Measurements from ENCODE around the gene JPT1. TPM values are rescaled to one million over a fixed set of nuclear protein-coding genes. Genes with fewer than 3 reads are reported as not detected.
"Not testable (repeated sequence)": the region's sequence is repeated elsewhere in the genome, so short reads cannot be mapped to it uniquely, and the experiment has no call there.

JPT1 gene
- total RNA-seq, 3 donors from 2014 or later = 9.9 to 30.5 (median 24.9) TPM

- no peaks in the 10 kb centered on the region for H3K9me3 ChIP-seq
- no peaks in the 10 kb centered on the region for H3K36me3 ChIP-seq
- no peaks in the 10 kb centered on the region for H3K4me1 ChIP-seq
- H3K4me3 ChIP-seq = no peak overlapping the region
- intact Hi-C loops (cut with DNase I; ENCODE audit: low total_unique reads) = no loop called here
- H3K27me3 ChIP-seq = no peaks in the 10 kb centered on the region
- no peak for DNase-seq (ENCODE audit: low spot score in 2 of 2)
- TF ChIP-seq CTCF (IDR thresholded peaks at IDR 0.05) (no peak), POLR2A (IDR thresholded peaks at IDR 0.05) (no peak), POLR2AphosphoS5 (IDR thresholded peaks at IDR 0.05) (no peak)
- H3K27ac ChIP-seq = no peak overlapping the region
Measured at GRCh38 chr17:75159196-75160031, 5.1 kb upstream of the JPT1 start.

DNA sequence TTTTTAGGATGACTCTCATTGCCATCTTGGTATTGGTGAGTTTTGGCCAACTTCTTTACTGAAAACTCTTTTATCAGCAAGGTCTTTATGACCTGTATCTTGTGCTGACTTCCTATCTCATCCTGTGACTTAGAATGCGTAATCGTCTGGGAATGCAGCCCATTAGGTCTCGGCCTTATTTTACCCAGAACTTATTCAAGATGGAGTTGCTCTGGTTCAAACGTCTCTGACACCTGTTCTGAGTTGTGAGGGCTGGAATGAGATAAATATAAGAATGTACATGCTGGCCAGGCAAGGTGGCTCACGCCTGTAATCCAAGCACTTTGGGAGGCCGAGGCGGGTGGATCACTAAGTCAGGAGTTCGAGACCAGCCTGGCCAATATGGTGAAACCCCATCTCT, 4.2 kb upstream of the JPT1 start:
- H3K36me3 ChIP-seq; H3K4me1 ChIP-seq; H3K27ac ChIP-seq; H3K9me3 ChIP-seq; DNase-seq (ENCODE audit: low spot score in 2 of 2); intact Hi-C loops (cut with DNase I; ENCODE audit: low total_unique reads); H3K4me3 ChIP-seq; H3K27me3 ChIP-seq: not testable (repeated sequence)

DNA sequence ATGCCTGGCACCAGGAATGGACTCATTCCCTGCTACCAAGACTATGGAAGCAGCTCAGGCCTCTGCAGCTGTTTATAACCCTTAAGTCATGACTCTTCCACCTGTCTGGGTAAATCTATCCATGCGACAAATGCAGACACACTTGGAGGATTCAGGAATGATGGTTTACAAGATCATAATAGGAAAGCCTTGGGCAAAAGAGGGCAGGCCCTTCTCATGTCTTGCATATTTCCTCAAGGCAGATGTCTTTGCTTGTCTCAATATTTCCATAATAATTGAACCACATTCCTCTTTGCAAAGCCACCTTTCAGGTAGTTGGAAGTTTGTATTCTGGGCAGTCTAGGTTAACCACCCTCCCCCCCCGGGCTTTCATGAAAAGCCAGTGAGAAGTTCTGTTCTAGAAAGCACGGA, 884 bp upstream of the JPT1 start:
- intact Hi-C loops (cut with DNase I; ENCODE audit: low total_unique reads) = no loop called here
- H3K4me3 ChIP-seq = peak overlapping the region in 1 of 3 donors; percentile 92

DNA sequence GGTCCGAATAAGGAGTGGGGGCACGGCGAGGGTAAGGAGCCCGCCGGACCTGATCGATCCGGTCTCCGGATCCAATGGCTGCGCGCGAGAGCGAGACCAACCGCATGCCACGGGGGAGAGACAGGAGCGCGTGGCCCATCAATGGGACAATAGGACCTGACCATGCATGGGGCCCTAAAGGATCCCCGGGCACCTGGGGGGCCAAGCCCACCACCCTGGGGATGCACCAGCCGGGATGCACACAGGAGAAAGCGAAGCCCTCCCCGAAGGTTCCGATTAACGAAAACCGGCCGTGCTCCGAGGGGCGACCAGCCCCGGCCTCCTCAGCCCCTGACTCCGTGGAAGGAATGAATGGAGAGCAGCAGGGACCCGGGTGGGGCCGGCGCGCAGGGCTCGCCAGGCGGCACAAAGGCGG, 525 bp downstream of the JPT1 start:
- no peaks in the 10 kb centered on the region for H3K36me3 ChIP-seq
- no peaks in the 10 kb centered on the region for H3K27me3 ChIP-seq
- no peak for TF ChIP-seq CTCF (IDR thresholded peaks at IDR 0.05)
- TF ChIP-seq POLR2A (IDR thresholded peaks at IDR 0.05) = no peak
- TF ChIP-seq POLR2AphosphoS5 (IDR thresholded peaks at IDR 0.05) = no peak
- no peaks in the 10 kb centered on the region for H3K4me1 ChIP-seq
- H3K4me3 ChIP-seq = peak overlapping the region; percentile 77 to 92 (median 86)
- H3K9me3 ChIP-seq = no peaks in the 10 kb centered on the region
- DNase-seq (ENCODE audit: low spot score in 2 of 2) = no peak
- intact Hi-C loops (cut with DNase I; ENCODE audit: low total_unique reads) = no loop called here
- peak overlapping the region; percentile 40 to 87 for H3K27ac ChIP-seq

More for the DNA sequence above, 884 bp upstream of the JPT1 start:
- no peak for TF ChIP-seq POLR2AphosphoS5 (IDR thresholded peaks at IDR 0.05)
- TF ChIP-seq CTCF (IDR thresholded peaks at IDR 0.05) = no peak
- no peak for TF ChIP-seq POLR2A (IDR thresholded peaks at IDR 0.05)
- peak overlapping the region in 1 of 2 donors; percentile 87 for H3K27ac ChIP-seq
- no peaks in the 10 kb centered on the region for H3K4me1 ChIP-seq
- DNase-seq (ENCODE audit: low spot score in 2 of 2) = no peak
- H3K27me3 ChIP-seq = no peaks in the 10 kb centered on the region
- H3K9me3 ChIP-seq = no peaks in the 10 kb centered on the region
- no peaks in the 10 kb centered on the region for H3K36me3 ChIP-seq

DNA sequence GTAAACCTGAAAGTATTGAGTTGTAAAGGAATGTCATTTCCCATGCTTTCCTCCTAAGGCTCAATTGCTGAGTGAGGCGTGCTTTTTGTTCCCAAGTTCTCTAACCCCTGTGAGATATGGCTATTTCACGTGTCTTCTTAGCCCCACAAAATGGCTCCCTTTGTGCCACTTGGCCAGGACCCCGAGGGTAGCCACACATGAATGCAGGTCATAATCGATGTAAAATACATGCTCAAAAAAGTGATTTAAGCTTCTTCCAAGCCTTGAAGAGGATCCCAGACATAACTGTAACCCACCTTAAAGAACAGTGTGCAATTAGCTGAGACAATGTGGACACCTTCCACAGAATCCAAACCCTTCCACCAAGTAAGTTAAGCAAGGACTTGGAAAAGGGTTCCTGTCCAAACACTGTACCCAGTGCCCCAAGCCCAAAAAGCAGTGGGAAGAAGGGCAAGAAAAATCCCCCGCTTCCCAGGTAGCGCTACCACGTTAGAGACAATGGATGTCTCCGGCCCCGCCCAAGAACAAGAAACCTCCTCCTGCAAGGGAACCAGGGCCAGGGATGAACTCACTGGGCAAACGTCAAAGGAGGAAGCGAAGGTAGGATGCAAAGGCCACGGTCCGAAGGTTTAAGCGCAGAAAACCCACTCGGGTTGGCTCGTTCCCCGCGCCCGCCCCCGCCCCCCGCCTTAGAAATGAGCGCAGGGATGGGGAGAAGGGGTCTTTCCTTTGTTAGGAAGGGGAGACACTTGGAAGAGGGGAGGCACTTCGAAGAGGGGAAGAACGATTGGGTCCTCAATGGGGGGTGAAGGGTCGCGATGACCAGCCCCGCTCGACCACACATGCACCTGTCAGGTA, 1.2 kb downstream of the JPT1 start:
- intact Hi-C loops (cut with DNase I; ENCODE audit: low total_unique reads) = no loop called here
- no peak for DNase-seq (ENCODE audit: low spot score in 2 of 2)

More for the DNA sequence above, 1.2 kb downstream of the JPT1 start:
- H3K27me3 ChIP-seq = no peaks in the 10 kb centered on the region
- TF ChIP-seq POLR2A (IDR thresholded peaks at IDR 0.05) (no peak), CTCF (IDR thresholded peaks at IDR 0.05) (no peak)
- no peaks in the 10 kb centered on the region for H3K9me3 ChIP-seq
- no peaks in the 10 kb centered on the region for H3K36me3 ChIP-seq
- no peaks in the 10 kb centered on the region for H3K4me1 ChIP-seq
- peak overlapping the region in 1 of 2 donors; percentile 40 for H3K27ac ChIP-seq
- H3K4me3 ChIP-seq = peak overlapping the region; percentile 77 to 92 (median 86)
